ENCODE data around the gene PER2. TPM values are rescaled to one million over a fixed set of nuclear protein-coding genes. Genes with fewer than 3 reads are reported as not detected.

Gene PER2
- total RNA-seq, 1 experiment from 2014 or later: 6.6 TPM

GRCh38 chr2:238263204-238264071 is 25.0 kb downstream of the PER2 start:
- Mint-ChIP-seq H3K9me3 (no peaks in the 10 kb centered on the region), H3K27me3 (ENCODE audit: low read depth) (no peaks in the 10 kb centered on the region), H3K36me3 (peaks cover 5% of the 10 kb centered on the region; the same call in 1 of the 2 replicates), H3K27ac (peak overlapping the region; percentile 83), H3K4me1 (peaks cover 3% of the 10 kb centered on the region), H3K4me3 (no peak overlapping the region)
- TF ChIP-seq, protein P1, sequence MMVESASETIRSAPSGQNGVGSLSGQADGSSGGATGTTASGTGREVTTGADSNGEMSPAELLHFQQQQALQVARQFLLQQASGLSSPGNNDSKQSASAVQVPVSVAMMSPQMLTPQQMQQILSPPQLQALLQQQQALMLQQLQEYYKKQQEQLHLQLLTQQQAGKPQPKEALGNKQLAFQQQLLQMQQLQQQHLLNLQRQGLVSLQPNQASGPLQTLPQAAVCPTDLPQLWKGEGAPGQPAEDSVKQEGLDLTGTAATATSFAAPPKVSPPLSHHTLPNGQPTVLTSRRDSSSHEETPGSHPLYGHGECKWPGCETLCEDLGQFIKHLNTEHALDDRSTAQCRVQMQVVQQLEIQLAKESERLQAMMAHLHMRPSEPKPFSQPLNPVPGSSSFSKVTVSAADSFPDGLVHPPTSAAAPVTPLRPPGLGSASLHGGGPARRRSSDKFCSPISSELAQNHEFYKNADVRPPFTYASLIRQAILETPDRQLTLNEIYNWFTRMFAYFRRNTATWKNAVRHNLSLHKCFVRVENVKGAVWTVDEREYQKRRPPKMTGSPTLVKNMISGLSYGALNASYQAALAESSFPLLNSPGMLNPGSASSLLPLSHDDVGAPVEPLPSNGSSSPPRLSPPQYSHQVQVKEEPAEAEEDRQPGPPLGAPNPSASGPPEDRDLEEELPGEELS (CRISPR knock-in tag; IDR thresholded peaks at IDR 0.05): no peak
- TF ChIP-seq NFYB (CRISPR knock-in tag; conservative IDR thresholded peaks at IDR 0.05; ENCODE audit: low read depth) (no peak), CBFB (CRISPR knock-in tag; IDR thresholded peaks at IDR 0.05; ENCODE audit: low read depth) (no peak), STAT6 (CRISPR knock-in tag; conservative IDR thresholded peaks at IDR 0.05; ENCODE audit: low read depth) (no peak), ERG (CRISPR knock-in tag; IDR thresholded peaks at IDR 0.05) (no peak), ZNF219 (CRISPR knock-in tag; IDR thresholded peaks at IDR 0.05; ENCODE audit: borderline replicate concordance) (no peak), CTCF (IDR thresholded peaks at IDR 0.05) (peak; percentile 68), JAZF1 (CRISPR knock-in tag; IDR thresholded peaks at IDR 0.05) (no peak), FOXP1 (CRISPR knock-in tag; IDR thresholded peaks at IDR 0.05; ENCODE audit: borderline replicate concordance) (no peak), HMGXB4 (CRISPR knock-in tag; IDR thresholded peaks at IDR 0.05) (no peak), JUN (CRISPR knock-in tag; IDR thresholded peaks at IDR 0.05) (no peak), TP53 (CRISPR knock-in tag; IDR thresholded peaks at IDR 0.05) (0 out of 2 replicates have a peak, but pooled peaks have one; percentile 27), ELF4 (CRISPR knock-in tag; IDR thresholded peaks at IDR 0.05; ENCODE audit: low read depth) (no peak), ZBTB21 (CRISPR knock-in tag; IDR thresholded peaks at IDR 0.05; ENCODE audit: borderline replicate concordance) (0 out of 2 replicates have a peak, but pooled peaks have one; percentile 47), ZNF232 (CRISPR knock-in tag; IDR thresholded peaks at IDR 0.05) (no peak), RORB (CRISPR knock-in tag; IDR thresholded peaks at IDR 0.05) (no peak), ETV6 (CRISPR knock-in tag; IDR thresholded peaks at IDR 0.05) (0 out of 2 replicates have a peak, but pooled peaks have one; percentile 33)
- TF ChIP-seq, protein P2, sequence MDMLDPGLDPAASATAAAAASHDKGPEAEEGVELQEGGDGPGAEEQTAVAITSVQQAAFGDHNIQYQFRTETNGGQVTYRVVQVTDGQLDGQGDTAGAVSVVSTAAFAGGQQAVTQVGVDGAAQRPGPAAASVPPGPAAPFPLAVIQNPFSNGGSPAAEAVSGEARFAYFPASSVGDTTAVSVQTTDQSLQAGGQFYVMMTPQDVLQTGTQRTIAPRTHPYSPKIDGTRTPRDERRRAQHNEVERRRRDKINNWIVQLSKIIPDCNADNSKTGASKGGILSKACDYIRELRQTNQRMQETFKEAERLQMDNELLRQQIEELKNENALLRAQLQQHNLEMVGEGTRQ (CRISPR knock-in tag; IDR thresholded peaks at IDR 0.05): no peak
- TF ChIP-seq, protein P3, sequence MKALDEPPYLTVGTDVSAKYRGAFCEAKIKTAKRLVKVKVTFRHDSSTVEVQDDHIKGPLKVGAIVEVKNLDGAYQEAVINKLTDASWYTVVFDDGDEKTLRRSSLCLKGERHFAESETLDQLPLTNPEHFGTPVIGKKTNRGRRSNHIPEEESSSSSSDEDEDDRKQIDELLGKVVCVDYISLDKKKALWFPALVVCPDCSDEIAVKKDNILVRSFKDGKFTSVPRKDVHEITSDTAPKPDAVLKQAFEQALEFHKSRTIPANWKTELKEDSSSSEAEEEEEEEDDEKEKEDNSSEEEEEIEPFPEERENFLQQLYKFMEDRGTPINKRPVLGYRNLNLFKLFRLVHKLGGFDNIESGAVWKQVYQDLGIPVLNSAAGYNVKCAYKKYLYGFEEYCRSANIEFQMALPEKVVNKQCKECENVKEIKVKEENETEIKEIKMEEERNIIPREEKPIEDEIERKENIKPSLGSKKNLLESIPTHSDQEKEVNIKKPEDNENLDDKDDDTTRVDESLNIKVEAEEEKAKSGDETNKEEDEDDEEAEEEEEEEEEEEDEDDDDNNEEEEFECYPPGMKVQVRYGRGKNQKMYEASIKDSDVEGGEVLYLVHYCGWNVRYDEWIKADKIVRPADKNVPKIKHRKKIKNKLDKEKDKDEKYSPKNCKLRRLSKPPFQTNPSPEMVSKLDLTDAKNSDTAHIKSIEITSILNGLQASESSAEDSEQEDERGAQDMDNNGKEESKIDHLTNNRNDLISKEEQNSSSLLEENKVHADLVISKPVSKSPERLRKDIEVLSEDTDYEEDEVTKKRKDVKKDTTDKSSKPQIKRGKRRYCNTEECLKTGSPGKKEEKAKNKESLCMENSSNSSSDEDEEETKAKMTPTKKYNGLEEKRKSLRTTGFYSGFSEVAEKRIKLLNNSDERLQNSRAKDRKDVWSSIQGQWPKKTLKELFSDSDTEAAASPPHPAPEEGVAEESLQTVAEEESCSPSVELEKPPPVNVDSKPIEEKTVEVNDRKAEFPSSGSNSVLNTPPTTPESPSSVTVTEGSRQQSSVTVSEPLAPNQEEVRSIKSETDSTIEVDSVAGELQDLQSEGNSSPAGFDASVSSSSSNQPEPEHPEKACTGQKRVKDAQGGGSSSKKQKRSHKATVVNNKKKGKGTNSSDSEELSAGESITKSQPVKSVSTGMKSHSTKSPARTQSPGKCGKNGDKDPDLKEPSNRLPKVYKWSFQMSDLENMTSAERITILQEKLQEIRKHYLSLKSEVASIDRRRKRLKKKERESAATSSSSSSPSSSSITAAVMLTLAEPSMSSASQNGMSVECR (CRISPR knock-in tag; IDR thresholded peaks at IDR 0.05; ENCODE audit: borderline replicate concordance): no peak
- CTCF ChIA-PET: interaction anchor here (0.5 to 3.8 kb wide), 68 partner anchors 9 to 691 kb away, joined by 3 to 79 read pairs (median 4); partner anchors contain the start of genes HES6, KLHL30, PER2 and TWIST2
- ATAC-seq (peak; percentile 89), DNase-seq (ENCODE audit: low spot score) (peak; percentile 91)
- POLR2A ChIA-PET: no interaction called here
